Islet precursor cell (in vitro differentiated cells): ENCODE data around the gene TMEM59.
"Not testable (repeated sequence)": the region's sequence is repeated elsewhere in the genome, so short reads cannot be mapped to it uniquely, and the experiment has no call there.

ENCODE experiments used
- DNase-seq: peaks from one replicate; pipeline ENCODE4 v3.0.0-alpha.2; 2018

The TMEM59 gene

GRCh38 chr1:54052431-54052933 lies 522 bp downstream of the TMEM59 start:
- peak; percentile 83 for DNase-seq

GRCh38 chr1:54051933-54052430 lies 1.0 kb downstream of the TMEM59 start:
- no peak for DNase-seq

GRCh38 chr1:54050435-54050834 lies 2.6 kb downstream of the TMEM59 start:
- not testable (repeated sequence) for DNase-seq

DNA sequence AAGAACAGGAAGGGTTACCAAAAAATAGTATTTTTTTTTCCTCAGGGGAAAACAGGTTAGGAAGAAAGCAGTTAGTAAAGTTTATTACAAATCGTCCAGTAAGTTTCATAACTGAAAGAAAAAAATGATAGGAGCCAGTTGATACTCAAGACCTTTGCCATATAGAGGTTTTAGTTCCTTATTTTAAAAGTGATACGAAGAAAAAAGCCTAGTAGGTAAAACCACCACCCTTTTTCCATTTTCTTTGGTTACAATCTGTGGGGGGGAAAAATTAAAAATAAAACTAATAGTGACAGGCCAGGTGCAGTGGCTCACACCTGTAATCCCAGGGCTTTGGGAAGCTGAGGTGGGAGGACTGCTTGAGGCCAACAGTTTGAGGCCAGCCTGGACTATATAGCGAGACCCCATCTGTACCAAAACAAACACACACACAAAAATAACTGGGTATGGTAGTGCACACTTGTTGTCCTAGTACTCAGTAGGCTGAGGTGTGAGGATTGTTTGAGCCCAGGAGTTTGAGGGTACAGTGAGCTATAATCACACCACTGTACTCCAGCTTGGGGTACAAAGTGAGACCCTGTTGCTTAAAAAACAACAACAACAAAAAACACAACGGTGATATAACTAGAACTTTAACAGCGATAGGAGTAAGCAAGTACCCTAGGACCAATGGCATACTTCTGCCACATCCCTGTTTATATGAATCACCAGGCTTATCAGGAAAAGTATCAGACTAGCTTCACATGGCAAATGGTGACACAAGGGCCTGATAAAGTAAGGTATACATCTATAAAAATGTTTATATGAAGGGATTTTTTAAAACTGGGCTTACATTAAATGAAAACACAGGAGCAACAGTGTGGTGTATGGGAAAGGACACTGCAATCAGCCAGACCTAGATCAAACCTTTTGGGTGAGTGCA lies 5.4 kb downstream of the TMEM59 start:
- no peak for DNase-seq

DNA sequence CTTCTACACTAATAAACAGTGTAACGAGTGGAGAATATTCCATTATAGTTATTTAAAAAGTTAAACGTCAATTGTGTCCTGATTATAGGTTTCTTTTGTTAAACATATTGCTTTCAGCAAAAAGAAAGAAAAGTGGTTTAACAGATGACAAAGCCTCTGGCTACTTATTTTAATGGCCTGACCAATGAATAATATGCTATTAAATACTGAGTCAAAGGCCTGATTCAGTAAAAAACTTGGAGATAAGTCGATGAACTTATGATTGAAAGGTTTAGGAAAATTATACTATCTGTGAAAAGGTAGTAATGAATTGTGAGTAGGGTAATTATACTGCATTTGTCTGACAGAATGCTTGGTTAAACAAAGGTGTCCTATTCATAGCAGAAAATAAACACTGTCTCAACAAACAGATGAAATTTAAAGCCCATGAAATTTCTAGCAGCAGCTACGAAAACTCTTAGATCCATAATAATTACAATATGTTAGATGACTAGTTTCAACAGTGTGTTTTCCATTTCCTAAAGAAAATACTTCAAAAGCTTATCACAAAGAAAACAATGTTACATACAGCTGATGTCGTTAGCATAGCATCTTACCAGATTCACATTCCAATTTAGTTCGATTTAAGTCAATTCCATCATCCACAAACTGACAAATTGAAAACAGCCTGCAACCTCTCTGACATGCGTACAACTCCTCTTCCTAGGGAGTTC lies 6.2 kb downstream of the TMEM59 start:
- DNase-seq: no peak

GRCh38 chr1:54045496-54045895 lies 7.5 kb downstream of the TMEM59 start:
- no peak for DNase-seq

GRCh38 chr1:54041806-54042205 lies 11.2 kb downstream of the TMEM59 start:
- DNase-seq: no peak

DNA sequence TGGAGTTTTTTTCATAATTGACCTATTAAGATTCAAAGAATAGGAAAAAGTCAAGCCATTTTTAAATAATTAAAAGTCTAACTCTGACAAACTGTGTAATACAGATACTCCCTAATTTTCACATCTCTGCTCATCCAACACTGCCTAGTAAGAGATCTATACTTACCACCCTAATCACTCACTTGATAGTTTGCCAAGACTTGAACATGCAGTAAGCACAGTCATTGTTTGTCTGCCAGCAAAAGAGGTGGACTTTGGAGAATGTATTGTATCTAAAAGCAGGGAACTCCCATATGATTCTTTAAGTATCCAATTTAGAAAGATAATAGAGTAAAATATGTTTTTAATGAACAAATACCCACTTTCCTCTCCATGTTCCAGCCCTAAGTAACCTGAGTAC lies 15.5 kb downstream of the TMEM59 start:
- no peak for DNase-seq

DNA sequence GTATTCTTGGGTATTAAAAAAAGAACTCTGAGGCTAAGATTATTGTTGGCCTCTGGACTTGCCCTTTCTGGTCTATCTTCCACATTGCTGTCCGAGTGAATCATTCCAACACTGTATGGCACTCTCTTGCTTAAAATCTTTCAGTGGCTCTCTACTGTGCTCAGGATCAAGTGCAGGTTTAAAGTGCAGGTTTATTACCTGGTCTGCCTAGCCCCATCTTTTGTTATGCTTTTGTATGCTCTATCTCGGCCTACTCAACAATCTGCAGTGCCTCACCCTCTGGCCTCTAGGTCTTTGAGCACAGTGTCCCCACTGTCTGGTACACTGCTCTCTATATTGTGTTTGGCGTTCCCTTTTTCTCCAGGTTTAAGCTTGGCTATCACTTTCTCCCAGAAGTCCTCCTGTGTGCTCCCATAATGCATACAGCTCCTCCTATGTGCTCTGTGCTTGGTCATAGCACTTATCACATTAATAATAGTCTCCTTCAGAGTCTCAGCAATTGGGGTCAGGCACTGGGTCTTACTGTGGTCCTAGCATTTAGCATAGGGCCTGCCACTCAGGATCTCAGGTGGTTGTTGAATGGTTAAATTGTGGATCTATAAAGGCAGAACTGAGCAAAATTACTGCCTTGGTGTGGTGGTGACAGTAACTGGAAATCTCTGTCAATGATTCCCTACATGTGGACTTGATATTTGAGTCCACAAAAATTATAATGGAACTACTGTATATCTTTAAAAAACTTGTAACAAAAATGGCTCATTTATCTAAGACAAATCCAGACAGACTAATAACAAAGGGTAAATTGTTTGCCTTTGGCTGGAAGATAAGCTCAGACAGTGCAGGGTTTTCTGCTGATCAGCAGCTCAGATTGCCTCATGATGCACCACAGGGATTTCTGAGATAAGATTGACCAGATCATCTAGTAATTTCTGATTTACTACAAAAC lies 24.4 kb downstream of the TMEM59 start:
- peak; percentile 29 for DNase-seq

GRCh38 chr1:54027848-54028247 lies 25.2 kb downstream of the TMEM59 start:
- DNase-seq: peak; percentile 35

DNA sequence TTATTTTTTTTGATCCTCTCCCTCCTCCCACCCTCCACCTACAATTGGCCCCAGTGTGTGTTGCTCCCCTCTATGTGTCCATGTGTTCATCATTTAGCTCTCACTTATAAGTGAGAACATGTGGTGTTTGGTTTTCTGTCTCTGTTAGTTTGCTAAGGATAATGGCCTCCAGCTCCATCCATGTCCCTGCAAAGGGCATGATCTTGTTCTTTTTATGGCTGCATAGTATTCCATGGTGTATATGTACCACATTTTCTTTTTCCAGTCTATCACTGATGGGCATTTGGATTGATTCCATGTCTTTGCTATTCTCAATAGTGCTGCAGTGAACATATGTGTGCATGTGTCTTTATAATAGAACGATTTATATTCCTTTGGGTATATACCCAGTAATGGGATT lies 28.2 kb downstream of the TMEM59 start:
- not testable (repeated sequence) for DNase-seq

DNA sequence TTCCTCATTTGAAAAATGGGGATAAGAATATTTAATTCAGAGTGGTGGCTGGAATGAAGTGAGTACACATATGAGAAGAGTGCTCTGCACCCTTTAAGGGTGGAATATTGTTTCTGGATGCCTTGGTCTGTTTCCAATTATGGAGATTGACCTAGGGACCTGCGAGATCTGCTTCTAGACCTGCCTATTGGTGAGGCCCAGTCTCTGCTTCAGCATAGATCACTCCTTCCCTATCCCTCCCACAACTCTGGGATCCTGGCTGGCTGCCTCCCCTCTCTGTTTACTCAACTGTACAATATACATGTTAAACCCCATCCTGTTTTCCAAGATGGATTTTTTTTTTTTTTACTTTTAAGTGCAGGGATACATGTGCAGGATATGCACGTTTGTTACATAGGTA lies 28.6 kb downstream of the TMEM59 start:
- peak; percentile 15 for DNase-seq

DNA sequence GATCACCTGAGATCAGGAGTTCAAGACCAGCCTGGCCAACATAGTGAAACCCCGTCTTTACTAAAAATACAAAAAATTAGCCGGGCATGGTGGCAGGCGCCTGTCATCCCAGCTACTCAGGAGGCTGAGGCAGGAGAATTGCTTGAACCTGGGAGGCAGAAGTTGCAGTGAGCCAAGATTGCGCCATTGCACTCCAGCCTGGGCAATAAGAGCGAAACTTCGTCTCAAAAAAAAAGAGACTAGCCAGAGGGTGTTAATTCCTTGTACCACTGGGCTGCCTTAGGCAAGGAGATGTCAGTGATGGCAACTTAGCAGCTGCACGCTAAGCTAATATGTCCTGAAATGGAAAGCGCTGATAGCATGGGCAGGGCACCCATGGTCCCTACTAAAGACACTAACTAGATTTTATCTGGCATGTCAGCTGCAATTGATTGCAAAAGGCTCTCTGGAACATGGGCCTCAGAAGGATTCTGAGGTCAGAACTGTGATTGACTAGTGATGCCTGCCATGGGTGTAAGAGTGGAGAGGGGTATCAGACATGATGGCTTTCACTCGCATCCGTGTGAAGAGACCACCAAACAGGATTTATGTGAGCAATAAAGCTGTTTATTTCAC lies 33.3 kb downstream of the TMEM59 start:
- DNase-seq: not testable (repeated sequence)

DNA sequence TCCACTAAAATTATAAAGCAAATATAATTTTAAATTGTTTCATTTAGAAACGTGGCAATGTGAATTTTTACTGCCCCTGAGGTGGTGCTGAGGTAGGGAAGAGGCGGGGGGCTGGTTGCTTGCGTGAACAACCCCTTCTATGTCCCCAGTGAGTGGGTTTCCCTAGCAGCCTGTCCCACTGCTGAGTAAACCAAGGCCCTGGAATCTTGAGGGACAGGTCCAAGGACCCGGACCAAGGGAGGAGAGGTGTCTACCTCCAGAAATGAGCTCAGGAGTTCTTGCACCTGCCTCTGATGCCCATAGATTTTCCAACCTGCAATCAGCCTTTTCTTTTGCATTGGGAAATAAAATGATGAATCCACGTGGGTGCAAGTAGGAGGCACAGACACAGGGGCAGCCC lies 34.4 kb downstream of the TMEM59 start:
- DNase-seq: peak; percentile 50

- DNase-seq: peak; percentile 60
Observed at GRCh38 chr1:54017979-54018378, 35.0 kb downstream of the TMEM59 start, which contains the start of gene LDLRAD1. Gene LDLRAD1, minus strand, starts transcription at chr1:54018186. Its CDS starts 74 bp downstream, at chr1:54018112.

GRCh38 chr1:54016343-54017282 lies 36.4 kb downstream of the TMEM59 start:
- peak; percentile 70 for DNase-seq

GRCh38 chr1:54014009-54014629 lies 38.9 kb downstream of the TMEM59 start:
- peak; percentile 46 for DNase-seq

GRCh38 chr1:54013393-54014008 lies 39.5 kb downstream of the TMEM59 start:
- DNase-seq: peak; percentile 33

- DNase-seq: no peak
Observed at GRCh38 chr1:54012863-54013262, 40.1 kb downstream of the TMEM59 start.

GRCh38 chr1:54012008-54012325 lies 41.0 kb downstream of the TMEM59 start:
- peak; percentile 50 for DNase-seq
